HG03025 (cell line): Measurements from ENCODE around the gene UBAP1L.
"Not testable (repeated sequence)": the region's sequence is repeated elsewhere in the genome, so short reads cannot be mapped to it uniquely, and the experiment has no call there.

Source experiments
- ATAC-seq: cut with Tn5 transposase; IDR thresholded peaks from one replicate; pipeline ENCODE4 v1.9.1; 2021; ENCODE audit warnings: mild to moderate bottlenecking, moderate library complexity; ENCODE audit not compliant: unreplicated experiment, low FRiP score

Gene UBAP1L

DNA sequence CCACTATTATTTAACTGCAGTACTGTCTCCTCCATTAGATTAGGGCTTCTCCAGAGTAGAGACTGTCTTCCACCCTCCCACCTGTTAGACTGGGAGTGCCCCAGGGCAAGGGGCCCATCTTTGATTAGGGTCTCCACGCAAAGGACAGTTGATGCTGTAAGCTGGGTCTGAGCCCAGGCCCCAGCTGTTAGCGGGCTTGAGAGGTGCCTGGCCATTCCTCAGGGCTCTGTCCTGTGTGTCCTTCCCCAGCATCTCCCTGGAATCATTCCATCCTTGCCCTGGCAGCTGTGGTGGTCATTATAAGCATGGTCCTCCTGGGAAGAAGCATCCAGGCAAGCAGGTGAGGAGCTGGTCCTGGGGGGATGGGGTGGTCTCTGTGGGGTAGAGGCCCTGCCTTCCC lies 63.7 kb downstream of the UBAP1L start:
- ATAC-seq = no peak

DNA sequence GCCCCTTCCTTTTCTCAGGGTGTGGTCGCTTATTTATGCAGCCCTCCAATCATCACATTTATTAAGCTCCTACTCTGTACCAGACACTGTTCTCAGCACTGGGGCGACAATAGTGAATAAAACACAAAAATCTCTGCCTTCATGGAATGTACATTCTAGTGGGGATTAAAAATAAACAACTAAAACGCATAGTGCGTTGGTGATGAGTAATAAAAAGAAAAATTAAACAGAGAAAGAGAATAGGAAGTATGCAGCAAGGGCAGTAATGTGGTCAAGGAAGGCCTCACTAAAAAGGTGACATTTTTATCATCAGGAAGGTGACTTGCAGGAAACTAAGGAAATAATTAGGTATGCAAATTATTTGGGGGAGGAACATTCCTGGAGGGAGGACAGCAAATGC lies 64.7 kb downstream of the UBAP1L start:
- no peak for ATAC-seq

DNA sequence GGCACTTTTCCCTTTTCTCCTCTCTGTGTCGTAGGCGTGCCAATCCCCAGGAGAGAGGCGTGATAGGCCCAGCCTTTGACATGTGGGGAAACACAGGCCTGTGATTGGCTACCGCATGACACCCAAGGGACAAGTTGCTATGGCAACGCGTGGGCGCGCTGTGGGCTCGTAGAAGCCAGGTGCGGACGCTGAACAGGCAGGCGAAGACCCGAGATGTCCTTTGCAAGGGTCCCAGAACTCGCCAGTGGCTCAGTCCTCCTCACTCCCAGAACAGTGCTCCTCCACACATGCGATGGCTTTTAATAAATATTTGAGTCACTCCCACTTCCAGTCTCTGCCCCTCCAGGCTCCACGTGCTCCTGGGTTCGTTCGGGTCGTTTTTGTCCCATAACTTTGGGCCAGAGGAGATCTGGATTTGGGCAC lies 65.6 kb downstream of the UBAP1L start:
- ATAC-seq = no peak

DNA sequence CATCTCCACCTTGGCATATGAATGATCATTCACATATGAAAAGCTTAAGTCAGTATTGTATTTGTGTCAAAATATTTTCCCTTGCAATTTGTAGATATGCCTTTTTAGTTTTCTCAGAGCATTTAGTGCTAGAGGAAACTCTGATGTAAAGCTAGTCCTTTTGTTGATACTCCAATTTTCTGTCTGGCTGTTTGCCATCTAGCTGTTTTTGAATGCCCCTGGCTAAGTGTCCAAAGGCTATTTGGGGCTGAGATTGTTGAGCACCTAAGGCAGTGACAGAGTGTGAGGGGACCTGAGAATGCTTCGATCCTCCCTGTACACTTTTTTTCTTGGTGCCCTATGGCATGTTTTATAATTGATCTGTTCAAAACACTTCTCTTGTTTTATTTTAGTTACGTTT lies 66.8 kb downstream of the UBAP1L start:
- no peak for ATAC-seq

DNA sequence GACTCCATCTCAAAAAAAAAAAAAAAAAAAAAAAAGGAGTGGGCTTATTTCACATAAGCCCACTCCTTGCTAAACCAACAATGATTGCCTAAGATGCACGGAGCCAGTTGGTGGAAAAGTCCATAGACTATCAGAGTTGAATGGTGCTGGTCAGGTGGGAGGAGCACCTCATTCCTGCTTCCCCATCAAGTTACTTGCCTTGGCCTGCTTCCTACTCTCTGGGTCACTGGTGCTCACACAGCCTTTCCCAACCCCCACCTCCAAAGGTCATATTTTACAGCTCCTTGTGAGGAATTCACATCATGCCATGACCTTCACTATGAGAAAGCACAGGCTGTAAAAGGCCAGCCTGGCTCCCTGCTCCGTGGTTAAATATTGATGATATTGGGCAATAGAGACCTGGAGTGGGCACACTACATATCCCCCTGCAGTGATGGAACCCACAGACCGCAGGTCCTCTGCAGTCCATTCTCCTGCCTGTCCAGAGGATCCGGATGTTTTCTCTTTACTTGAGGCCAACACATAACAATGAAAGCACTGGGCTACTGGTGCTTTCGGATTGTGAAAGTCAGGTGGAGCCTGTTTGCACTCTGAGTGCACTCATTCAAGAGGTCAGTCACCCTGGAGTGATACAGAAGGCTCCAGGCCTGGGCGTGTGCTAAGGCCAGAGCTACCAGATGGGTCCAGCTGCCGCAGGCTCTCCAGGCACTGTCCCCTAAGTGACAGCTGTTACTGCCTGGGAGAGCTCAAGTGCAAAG lies 70.1 kb downstream of the UBAP1L start, which contains the start of gene SLC51B:
TSS of gene SLC51B (plus strand) at position 664 of the 758 bp plus-strand sequence. CDS start 4,618 bp downstream, outside the sequence.
- no peak for ATAC-seq

DNA sequence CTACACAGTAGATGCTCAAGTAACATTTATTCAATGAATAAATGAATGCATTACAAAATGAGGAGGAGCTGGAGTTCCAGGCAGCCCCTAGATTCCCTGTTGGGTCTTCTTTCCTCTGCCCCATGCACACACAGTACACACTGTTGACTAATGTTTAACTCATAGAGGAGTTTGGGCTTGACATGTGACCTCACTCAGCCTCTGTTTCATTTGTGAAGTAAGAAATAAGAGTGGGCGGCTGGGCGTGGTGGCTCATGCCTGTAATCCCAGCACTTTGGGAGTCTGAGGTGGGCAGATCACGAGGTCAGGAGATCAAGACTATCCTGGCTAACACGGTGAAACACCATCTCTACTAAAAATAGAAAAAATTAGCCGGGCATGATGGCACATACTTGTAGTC lies 70.8 kb downstream of the UBAP1L start:
- ATAC-seq = not testable (repeated sequence)

DNA sequence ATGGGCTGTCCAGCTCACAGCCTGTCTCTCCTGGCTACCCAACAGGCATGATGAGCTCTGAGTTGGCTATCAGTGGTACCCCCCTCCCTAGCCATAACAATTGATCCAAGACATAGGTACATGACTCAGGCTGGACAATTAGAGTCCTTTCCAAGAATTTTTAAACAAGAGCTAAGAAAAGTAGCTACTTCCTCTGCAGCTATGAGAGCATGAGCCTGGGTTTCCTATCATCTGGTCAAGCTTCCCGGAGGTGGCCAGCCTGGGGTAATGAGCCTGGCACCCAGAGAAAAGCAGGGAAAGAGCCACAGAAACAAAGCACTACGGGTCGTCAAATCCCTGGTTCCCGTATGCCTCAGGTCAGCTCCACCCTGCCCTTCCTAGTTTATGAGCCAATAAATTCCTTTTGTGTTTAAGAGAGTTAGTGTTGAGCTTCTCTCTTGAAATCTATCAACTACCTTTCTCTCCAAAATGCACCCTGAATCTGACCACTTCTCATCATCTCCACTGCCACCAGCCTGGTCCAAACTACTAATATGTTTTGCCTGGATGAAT lies 72.1 kb downstream of the UBAP1L start:
- ATAC-seq = no peak
